Measurements from ENCODE around the gene GPR137.

- TF ChIP-seq CREB1 (IDR thresholded peaks at IDR 0.05; ENCODE audit: low read depth) = no peak
- TF ChIP-seq, protein P1, sequence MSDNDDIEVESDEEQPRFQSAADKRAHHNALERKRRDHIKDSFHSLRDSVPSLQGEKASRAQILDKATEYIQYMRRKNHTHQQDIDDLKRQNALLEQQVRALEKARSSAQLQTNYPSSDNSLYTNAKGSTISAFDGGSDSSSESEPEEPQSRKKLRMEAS (IDR thresholded peaks at IDR 0.05) = no peak
- TF ChIP-seq CEBPB (IDR thresholded peaks at IDR 0.05) = no peak
- TF ChIP-seq TAF1 (IDR thresholded peaks at IDR 0.05; ENCODE audit: low read depth) = no peak
- TF ChIP-seq, protein P2, sequence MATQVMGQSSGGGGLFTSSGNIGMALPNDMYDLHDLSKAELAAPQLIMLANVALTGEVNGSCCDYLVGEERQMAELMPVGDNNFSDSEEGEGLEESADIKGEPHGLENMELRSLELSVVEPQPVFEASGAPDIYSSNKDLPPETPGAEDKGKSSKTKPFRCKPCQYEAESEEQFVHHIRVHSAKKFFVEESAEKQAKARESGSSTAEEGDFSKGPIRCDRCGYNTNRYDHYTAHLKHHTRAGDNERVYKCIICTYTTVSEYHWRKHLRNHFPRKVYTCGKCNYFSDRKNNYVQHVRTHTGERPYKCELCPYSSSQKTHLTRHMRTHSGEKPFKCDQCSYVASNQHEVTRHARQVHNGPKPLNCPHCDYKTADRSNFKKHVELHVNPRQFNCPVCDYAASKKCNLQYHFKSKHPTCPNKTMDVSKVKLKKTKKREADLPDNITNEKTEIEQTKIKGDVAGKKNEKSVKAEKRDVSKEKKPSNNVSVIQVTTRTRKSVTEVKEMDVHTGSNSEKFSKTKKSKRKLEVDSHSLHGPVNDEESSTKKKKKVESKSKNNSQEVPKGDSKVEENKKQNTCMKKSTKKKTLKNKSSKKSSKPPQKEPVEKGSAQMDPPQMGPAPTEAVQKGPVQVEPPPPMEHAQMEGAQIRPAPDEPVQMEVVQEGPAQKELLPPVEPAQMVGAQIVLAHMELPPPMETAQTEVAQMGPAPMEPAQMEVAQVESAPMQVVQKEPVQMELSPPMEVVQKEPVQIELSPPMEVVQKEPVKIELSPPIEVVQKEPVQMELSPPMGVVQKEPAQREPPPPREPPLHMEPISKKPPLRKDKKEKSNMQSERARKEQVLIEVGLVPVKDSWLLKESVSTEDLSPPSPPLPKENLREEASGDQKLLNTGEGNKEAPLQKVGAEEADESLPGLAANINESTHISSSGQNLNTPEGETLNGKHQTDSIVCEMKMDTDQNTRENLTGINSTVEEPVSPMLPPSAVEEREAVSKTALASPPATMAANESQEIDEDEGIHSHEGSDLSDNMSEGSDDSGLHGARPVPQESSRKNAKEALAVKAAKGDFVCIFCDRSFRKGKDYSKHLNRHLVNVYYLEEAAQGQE (IDR thresholded peaks at IDR 0.05; ENCODE audit: low read depth) = no peak
Observed at GRCh38 chr11:64324692-64325469, 39.2 kb downstream of the GPR137 start.
